Measurements from ENCODE around the gene EIF4B. TPM values are rescaled to one million over a fixed set of nuclear protein-coding genes. Genes with fewer than 3 reads are reported as not detected.

EIF4B gene
- total and polyA plus RNA-seq, 2 of the 13 experiments (the other 11 are each of a cell fraction or from before 2014, with no cell fraction given) = 416 to 548 TPM

DNA sequence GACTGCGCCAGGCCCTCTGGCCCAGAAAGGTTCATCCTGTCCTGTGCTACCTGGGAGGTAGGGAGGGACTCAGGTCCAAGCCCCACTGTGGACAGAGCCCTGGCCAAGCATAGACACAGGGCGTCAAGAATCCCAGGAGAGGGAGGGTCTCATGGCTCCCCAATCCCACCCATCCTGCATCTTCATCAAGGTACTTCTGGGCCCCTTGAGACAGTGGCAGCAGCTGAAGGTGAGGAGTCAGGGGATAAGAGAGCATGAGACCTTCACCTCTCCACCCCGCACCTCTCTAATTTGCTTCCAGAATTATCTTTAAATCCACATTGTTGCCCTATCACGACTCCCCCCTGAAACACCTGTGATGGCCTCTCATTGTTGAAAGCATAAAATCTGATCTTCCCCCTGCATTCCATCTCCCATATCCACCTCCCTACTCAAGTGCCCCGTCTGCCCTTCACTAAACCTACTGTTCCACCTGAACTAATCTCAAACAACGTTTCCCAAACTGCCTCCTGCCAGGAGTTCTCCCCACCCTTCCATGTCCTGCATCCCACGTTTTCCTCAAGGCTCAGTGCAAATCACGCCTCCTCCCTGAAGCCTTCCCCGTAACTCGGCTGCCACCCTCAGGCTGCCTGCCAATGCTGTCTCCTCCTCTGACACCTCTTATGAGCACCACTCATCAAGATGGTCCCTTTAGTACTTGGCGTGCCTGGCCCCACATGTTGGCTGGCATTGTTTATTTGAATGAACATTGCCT lies 30.3 kb upstream of the EIF4B start (continued):
- TF ChIP-seq, protein P1, sequence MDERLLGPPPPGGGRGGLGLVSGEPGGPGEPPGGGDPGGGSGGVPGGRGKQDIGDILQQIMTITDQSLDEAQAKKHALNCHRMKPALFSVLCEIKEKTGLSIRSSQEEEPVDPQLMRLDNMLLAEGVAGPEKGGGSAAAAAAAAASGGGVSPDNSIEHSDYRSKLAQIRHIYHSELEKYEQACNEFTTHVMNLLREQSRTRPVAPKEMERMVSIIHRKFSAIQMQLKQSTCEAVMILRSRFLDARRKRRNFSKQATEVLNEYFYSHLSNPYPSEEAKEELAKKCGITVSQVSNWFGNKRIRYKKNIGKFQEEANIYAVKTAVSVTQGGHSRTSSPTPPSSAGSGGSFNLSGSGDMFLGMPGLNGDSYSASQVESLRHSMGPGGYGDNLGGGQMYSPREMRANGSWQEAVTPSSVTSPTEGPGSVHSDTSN (CRISPR knock-in tag; IDR thresholded peaks at IDR 0.05) = no peak
- no peak for TF ChIP-seq ZFP62 (CRISPR knock-in tag; IDR thresholded peaks at IDR 0.05)
- TF ChIP-seq ZNF790 (CRISPR knock-in tag; IDR thresholded peaks at IDR 0.05; ENCODE audit: borderline replicate concordance) = no peak
- TF ChIP-seq LCORL (IDR thresholded peaks at IDR 0.05) = no peak
- TF ChIP-seq LCORL (CRISPR knock-in tag; IDR thresholded peaks at IDR 0.05) = 0 out of 2 replicates have a peak, but pooled peaks have one; percentile 29
- TF ChIP-seq PAX8 (CRISPR knock-in tag; IDR thresholded peaks at IDR 0.05; ENCODE audit: borderline replicate concordance) = no peak
- TF ChIP-seq, protein P2, sequence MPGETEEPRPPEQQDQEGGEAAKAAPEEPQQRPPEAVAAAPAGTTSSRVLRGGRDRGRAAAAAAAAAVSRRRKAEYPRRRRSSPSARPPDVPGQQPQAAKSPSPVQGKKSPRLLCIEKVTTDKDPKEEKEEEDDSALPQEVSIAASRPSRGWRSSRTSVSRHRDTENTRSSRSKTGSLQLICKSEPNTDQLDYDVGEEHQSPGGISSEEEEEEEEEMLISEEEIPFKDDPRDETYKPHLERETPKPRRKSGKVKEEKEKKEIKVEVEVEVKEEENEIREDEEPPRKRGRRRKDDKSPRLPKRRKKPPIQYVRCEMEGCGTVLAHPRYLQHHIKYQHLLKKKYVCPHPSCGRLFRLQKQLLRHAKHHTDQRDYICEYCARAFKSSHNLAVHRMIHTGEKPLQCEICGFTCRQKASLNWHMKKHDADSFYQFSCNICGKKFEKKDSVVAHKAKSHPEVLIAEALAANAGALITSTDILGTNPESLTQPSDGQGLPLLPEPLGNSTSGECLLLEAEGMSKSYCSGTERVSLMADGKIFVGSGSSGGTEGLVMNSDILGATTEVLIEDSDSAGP (CRISPR knock-in tag; IDR thresholded peaks at IDR 0.05; ENCODE audit: borderline replicate concordance) = no peak
- TF ChIP-seq, protein P3, sequence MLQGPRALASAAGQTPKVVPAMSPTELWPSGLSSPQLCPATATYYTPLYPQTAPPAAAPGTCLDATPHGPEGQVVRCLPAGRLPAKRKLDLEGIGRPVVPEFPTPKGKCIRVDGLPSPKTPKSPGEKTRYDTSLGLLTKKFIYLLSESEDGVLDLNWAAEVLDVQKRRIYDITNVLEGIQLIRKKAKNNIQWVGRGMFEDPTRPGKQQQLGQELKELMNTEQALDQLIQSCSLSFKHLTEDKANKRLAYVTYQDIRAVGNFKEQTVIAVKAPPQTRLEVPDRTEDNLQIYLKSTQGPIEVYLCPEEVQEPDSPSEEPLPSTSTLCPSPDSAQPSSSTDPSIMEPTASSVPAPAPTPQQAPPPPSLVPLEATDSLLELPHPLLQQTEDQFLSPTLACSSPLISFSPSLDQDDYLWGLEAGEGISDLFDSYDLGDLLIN (CRISPR knock-in tag; IDR thresholded peaks at IDR 0.05; ENCODE audit: borderline replicate concordance) = no peak
- TF ChIP-seq, protein P4, sequence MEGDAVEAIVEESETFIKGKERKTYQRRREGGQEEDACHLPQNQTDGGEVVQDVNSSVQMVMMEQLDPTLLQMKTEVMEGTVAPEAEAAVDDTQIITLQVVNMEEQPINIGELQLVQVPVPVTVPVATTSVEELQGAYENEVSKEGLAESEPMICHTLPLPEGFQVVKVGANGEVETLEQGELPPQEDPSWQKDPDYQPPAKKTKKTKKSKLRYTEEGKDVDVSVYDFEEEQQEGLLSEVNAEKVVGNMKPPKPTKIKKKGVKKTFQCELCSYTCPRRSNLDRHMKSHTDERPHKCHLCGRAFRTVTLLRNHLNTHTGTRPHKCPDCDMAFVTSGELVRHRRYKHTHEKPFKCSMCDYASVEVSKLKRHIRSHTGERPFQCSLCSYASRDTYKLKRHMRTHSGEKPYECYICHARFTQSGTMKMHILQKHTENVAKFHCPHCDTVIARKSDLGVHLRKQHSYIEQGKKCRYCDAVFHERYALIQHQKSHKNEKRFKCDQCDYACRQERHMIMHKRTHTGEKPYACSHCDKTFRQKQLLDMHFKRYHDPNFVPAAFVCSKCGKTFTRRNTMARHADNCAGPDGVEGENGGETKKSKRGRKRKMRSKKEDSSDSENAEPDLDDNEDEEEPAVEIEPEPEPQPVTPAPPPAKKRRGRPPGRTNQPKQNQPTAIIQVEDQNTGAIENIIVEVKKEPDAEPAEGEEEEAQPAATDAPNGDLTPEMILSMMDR (CRISPR knock-in tag; IDR thresholded peaks at IDR 0.05) = peak; percentile 98
- TF ChIP-seq GFI1 (CRISPR knock-in tag; IDR thresholded peaks at IDR 0.05; ENCODE audit: borderline replicate concordance) = peak; percentile 90
- TF ChIP-seq ZNF12 (CRISPR knock-in tag; IDR thresholded peaks at IDR 0.05) = no peak
- TF ChIP-seq, protein P5, sequence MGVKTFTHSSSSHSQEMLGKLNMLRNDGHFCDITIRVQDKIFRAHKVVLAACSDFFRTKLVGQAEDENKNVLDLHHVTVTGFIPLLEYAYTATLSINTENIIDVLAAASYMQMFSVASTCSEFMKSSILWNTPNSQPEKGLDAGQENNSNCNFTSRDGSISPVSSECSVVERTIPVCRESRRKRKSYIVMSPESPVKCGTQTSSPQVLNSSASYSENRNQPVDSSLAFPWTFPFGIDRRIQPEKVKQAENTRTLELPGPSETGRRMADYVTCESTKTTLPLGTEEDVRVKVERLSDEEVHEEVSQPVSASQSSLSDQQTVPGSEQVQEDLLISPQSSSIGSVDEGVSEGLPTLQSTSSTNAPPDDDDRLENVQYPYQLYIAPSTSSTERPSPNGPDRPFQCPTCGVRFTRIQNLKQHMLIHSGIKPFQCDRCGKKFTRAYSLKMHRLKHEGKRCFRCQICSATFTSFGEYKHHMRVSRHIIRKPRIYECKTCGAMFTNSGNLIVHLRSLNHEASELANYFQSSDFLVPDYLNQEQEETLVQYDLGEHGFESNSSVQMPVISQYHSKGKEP (CRISPR knock-in tag; IDR thresholded peaks at IDR 0.05) = no peak
- TF ChIP-seq EEA1 (CRISPR knock-in tag; IDR thresholded peaks at IDR 0.05; ENCODE audit: borderline replicate concordance) = no peak
- peak; percentile 69 for TF ChIP-seq FOSL2 (CRISPR knock-in tag; IDR thresholded peaks at IDR 0.05)
- peak; percentile 63; the same call in 1 of the 2 replicates for TF ChIP-seq ZNF263 (CRISPR knock-in tag; IDR thresholded peaks at IDR 0.05)
- TF ChIP-seq ZNF7 (CRISPR knock-in tag; IDR thresholded peaks at IDR 0.05) = peak; percentile 73
- TF ChIP-seq, protein P6, sequence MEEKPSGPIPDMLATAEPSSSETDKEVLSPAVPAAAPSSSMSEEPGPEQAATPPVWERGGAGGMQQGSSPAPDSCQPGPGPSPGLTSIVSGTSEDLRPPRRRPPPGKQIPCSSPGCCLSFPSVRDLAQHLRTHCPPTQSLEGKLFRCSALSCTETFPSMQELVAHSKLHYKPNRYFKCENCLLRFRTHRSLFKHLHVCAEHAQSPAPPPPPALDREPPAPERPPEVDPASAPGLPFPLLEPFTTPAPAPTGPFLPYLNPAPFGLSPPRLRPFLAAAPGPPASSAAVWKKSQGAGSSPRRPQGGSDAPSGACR (CRISPR knock-in tag; IDR thresholded peaks at IDR 0.05) = peak; percentile 69; the same call in 1 of the 2 replicates
- TF ChIP-seq SAP130 (CRISPR knock-in tag; IDR thresholded peaks at IDR 0.05; ENCODE audit: low read depth) = peak; percentile 73
- peak; percentile 59 for TF ChIP-seq ZFP36 (IDR thresholded peaks at IDR 0.05; ENCODE audit: borderline replicate concordance, low read depth, low read length, partially characterized antibody)
- peak; percentile 29; the same call in 1 of the 2 replicates for TF ChIP-seq TBX2 (CRISPR knock-in tag; IDR thresholded peaks at IDR 0.05; ENCODE audit: borderline replicate concordance)
- peak; percentile 43; the same call in 1 of the 2 replicates for TF ChIP-seq MEIS2 (CRISPR knock-in tag; IDR thresholded peaks at IDR 0.05)
- peak; percentile 50 for TF ChIP-seq XRCC5 (optimal IDR thresholded peaks at IDR 0.05; ENCODE audit: low read length)
